Progenitor cell of endocrine pancreas (in vitro differentiated cells): ENCODE measurements around the gene TMA7. TPM values are rescaled to one million over a fixed set of nuclear protein-coding genes. Genes with fewer than 3 reads are reported as not detected.
A peak's percentile ranks its signal among the peaks of the same experiment; 100 is the strongest.
"Not testable (repeated sequence)": the region's sequence is repeated elsewhere in the genome, so short reads cannot be mapped to it uniquely, and the experiment has no call there.

ENCODE experiments used
- DNase-seq: peaks from one replicate; pipeline ENCODE4 v3.0.0; 2021; ENCODE audit warnings: low spot score; ENCODE audit not compliant: unreplicated experiment
- H3K27ac Mint-ChIP-seq: 2 replicates; pipeline ENCODE4 v1.8.0; 2021; ENCODE audit warnings: mild to moderate bottlenecking, moderate library complexity, mixed read lengths
- H3K27me3 Mint-ChIP-seq: 2 replicates; pipeline ENCODE4 v1.8.0; 2021; ENCODE audit warnings: mixed read lengths
- H3K36me3 Mint-ChIP-seq: 2 replicates; pipeline ENCODE4 v1.8.0; 2022; ENCODE audit warnings: mixed read lengths; ENCODE audit not compliant: insufficient read depth
- H3K4me1 Mint-ChIP-seq: 2 replicates; pipeline ENCODE4 v1.8.0; 2021; ENCODE audit warnings: low read depth, mixed read lengths
- H3K4me3 Mint-ChIP-seq: 2 replicates; pipeline ENCODE4 v1.8.0; 2021; ENCODE audit warnings: low read depth, mild to moderate bottlenecking, moderate library complexity, mixed read lengths
- H3K9me3 Mint-ChIP-seq: 2 replicates; pipeline ENCODE4 v1.8.0; 2021; ENCODE audit warnings: low read depth, mixed read lengths
- CTCF ChIP-seq: fragments of 200-600 bp; sonication (generic); IDR thresholded peaks from one replicate; pipeline ENCODE4 v1.5.0; 2021; ENCODE audit warnings: antibody characterized with exemption, mild to moderate bottlenecking; ENCODE audit not compliant: unreplicated experiment
- total RNA-seq: library from RNA; stranded (reverse); gene quantifications from 2 replicates; pipeline ENCODE4 v1.2.1, GENCODE V29; 2021

The TMA7 gene
- total RNA-seq, 1 donor from 2014 or later, result 253 TPM

GRCh38 chr3:48399387-48400172 is 40.5 kb upstream of the TMA7 start:
- H3K27me3 Mint-ChIP-seq, result peaks cover 14% of the 10 kb centered on the region
- H3K4me3 Mint-ChIP-seq, result no peak overlapping the region
- H3K36me3 Mint-ChIP-seq, result peaks cover 13% of the 10 kb centered on the region
- peaks cover 9% of the 10 kb centered on the region for H3K4me1 Mint-ChIP-seq
- H3K27ac Mint-ChIP-seq, result peak overlapping the region; percentile 92
- TF ChIP-seq CTCF, result no peak
- no peak for DNase-seq
- no peaks in the 10 kb centered on the region for H3K9me3 Mint-ChIP-seq

DNA sequence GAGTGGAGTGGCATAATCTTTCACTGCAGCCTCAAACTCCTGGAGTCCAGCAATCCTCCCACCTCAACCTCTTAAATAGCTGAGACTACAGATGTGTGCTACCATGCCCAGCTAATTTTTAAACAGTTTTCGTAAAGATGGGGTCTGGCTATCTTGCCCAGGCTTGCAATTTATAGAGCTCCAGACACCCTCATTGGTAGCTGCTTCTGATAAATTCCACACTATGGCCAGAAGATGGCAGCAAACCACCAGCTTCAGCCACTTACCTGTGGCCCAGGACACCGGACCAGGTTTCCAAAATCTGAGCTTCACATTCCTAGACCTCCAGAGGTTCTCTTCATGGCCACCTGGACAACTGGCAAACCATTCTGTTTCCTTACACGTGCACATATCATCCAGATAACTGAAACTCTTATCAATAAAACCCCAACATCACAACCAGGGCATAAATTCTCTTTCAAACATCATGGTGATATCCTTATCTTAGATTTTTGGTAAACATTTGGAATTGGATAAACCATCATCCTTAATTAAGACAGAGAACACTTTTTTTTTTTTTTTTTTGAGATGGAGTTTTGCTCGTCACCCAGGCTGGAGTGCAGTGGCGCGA is 39.1 kb upstream of the TMA7 start:
- peak; percentile 76 for TF ChIP-seq CTCF
- peaks cover 1% of the 10 kb centered on the region for H3K27me3 Mint-ChIP-seq
- no peak for DNase-seq
- H3K9me3 Mint-ChIP-seq, result no peaks in the 10 kb centered on the region
- peaks cover 9% of the 10 kb centered on the region for H3K4me1 Mint-ChIP-seq
- peaks cover 15% of the 10 kb centered on the region for H3K36me3 Mint-ChIP-seq
- no peak overlapping the region for H3K4me3 Mint-ChIP-seq
- peak overlapping the region; percentile 76 for H3K27ac Mint-ChIP-seq

DNA sequence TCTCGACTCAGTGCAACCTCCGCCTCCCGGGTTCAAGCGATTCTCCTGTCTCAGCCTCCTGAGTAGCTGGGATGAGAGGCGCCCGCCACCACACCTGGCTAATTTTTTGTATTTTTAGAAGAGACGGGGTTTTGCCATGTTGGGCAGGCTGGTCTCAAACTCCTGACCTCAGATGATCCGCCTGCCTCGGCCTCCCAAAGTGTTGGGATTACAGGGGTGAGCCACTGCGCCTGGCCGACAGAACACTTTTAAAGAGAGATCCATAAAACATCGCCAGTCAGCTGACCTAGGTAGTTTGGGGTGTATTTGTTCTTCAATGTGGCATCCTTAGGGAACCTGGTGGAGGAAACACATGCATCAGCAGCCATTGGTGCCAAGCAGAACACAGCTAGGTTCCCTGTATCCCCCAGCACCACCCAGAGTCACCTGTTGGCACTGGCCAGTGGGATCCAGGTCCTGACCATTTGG is 38.6 kb upstream of the TMA7 start:
- H3K9me3 Mint-ChIP-seq, H3K27ac Mint-ChIP-seq, H3K4me1 Mint-ChIP-seq, DNase-seq, H3K27me3 Mint-ChIP-seq, H3K4me3 Mint-ChIP-seq: not testable (repeated sequence)
- peaks cover 15% of the 10 kb centered on the region for H3K36me3 Mint-ChIP-seq

- H3K4me3 Mint-ChIP-seq, result no peak overlapping the region
- peak overlapping the region; percentile 74 for H3K27ac Mint-ChIP-seq
- peaks cover 9% of the 10 kb centered on the region for H3K4me1 Mint-ChIP-seq
- no peaks in the 10 kb centered on the region for H3K27me3 Mint-ChIP-seq
- no peak for TF ChIP-seq CTCF
- no peaks in the 10 kb centered on the region for H3K9me3 Mint-ChIP-seq
- no peak for DNase-seq
- H3K36me3 Mint-ChIP-seq, result peaks cover 18% of the 10 kb centered on the region
Measured at GRCh38 chr3:48402281-48402732, 37.8 kb upstream of the TMA7 start.

GRCh38 chr3:48402907-48403306 is 37.1 kb upstream of the TMA7 start:
- Mint-ChIP-seq H3K27me3 (no peaks in the 10 kb centered on the region), H3K4me3 (no peak overlapping the region), H3K36me3 (peaks cover 19% of the 10 kb centered on the region), H3K9me3 (no peaks in the 10 kb centered on the region), H3K4me1 (peaks cover 9% of the 10 kb centered on the region), H3K27ac (peak overlapping the region; percentile 90)
- DNase-seq, result no peak
- TF ChIP-seq CTCF, result no peak
